HT-29 (cell line): Measurements from ENCODE around the gene PER2. TPM values are rescaled to one million over a fixed set of nuclear protein-coding genes. Genes with fewer than 3 reads are reported as not detected.
"Not testable (repeated sequence)": the region's sequence is repeated elsewhere in the genome, so short reads cannot be mapped to it uniquely, and the experiment has no call there.

Source experiments
- DNase-seq: peaks from one replicate; pipeline ENCODE4 v3.0.0-alpha.2; 2015; ENCODE audit warnings: low spot score
- total RNA-seq: library from RNA; depleted of rRNA; stranded (reverse); fragments of >200 nt; shearing (Covaris generic); gene quantifications from 2 replicates; pipeline ENCODE4 v1.2.3, GENCODE V29; 2014

The PER2 gene
- total RNA-seq, 1 experiment from 2014 or later = 28.3 TPM

DNA sequence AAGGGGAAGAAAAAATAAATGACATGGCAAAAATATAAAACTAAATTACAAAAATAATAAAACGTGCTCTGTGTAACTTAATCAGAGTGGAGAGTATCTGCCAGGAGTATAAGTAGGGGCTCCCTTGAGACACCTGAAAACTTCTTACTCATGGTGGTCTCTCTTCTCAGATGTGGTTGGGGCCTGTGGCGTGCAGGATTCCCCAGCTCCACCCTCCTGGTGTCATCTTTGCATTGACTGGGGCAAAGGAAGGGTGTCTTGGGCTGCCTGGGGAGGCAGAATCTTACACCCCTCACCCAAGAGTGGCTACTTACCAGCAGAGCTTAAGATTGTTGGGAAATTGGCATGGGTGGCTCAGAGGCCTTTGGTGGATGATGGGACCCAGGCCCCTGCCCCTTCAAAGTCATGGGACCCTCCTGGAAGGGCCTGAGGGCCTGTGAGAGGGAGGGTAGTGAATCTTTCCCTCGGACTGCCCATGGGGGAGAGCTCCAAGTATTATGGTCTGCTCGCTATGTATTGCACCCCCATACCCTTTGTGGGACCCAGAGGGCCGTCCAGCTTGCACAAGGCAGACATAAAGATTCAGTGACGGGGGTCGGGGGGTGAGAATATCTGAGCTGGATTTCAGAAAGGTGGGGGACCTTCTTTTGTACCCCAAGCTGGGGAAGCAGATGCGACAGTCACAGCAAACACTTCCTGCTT lies 25.0 kb upstream of the PER2 start:
- no peak for DNase-seq

DNA sequence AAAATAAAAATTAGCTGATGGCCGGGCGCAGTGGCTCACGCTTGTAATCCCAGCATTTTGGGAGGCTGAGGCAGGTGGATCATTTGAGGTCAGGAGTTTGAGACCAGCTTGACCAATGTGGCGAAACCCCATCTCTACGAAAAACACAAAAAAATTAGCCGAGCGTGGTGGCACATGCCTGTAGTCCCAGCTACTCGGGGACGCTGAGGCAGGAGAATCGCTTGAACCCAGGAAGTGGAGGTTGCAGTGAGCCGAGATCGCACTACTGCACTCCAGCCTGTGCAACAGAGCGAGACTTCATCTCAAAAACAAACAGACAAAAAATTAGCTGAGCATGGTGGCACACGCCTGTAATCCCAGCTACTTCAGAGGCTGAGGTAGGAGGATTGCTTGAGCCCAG lies 22.3 kb upstream of the PER2 start:
- DNase-seq = not testable (repeated sequence)

- DNase-seq = no peak
Observed at GRCh38 chr2:238308177-238308576, 19.8 kb upstream of the PER2 start.

- no peak for DNase-seq
Observed at GRCh38 chr2:238306672-238306998, 18.2 kb upstream of the PER2 start.

DNA sequence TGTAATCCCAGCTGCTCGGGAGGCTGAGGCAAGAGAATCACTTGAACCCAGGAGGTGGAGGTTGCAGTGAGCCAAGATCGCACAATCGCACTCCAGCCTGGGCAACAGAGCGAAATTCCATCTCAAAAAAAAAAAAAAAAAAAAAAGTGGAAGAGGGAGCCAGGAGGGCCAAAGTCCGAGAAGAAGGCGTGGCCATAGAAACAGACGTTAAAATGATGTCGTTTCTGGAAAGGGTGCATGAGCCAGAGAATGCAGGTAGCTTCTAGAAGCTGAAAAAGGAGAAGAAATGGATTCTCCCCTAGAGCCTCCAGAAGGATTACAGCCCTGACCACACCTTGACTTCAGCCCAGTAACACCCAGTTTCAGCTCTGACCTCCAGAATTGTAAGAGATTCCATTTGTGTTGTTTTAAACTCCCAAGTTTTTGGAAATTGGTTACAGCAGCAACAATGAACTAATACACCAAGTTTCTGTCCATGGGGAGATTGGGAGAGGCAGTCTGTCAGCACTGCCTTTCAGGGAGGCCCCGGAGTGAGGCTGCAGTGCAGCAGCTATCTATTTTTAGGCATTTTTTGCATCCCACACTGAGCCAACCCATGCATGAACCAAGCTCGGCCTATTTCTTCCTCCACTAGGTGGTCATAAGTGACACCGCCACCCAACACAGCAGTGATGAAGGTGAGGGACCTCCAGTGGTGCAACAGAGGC lies 17.7 kb upstream of the PER2 start:
- no peak for DNase-seq

GRCh38 chr2:238305092-238305862 lies 16.9 kb upstream of the PER2 start:
- DNase-seq = peak; percentile 61

DNA sequence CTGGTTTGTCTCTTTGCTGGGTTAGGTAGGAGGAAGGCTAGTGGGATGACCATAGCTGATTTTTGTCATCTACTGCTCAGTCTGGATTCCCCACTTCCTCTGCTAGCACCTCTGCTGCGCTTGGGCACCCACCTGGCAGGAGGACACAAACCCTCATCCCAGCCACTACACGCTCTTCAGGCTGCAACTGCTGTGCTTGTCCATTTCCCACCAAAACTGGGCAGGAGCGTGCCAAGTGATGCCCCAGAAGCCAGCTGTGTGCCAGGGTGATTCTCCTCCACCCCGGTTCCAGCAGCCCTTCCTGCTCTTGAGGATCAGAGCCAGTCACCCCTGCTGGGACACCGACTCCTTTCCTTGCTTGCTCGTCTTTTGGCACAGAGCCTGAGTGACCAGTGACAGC lies 15.7 kb upstream of the PER2 start:
- DNase-seq = no peak

- DNase-seq = no peak
Observed at GRCh38 chr2:238302751-238303150, 14.3 kb upstream of the PER2 start.

DNA sequence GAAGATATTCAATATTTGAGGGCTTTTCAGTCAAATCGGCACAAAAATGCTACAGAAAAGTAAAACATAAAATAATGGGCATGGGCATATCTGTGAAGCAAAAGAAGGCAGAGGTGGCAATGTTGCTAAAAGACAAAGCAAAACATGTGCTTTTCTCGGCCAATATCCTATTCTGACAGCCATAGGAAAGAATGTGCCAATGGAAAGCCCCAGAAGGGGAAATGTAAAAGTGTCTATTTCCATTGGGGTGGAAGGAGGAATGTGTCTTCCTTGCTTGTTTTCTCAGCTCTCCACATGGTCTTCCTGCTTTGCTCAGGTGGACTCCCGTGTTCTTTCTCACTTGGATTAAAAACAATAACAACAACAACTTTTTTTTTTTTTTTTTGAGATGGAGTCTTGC lies 13.7 kb upstream of the PER2 start:
- DNase-seq = no peak

DNA sequence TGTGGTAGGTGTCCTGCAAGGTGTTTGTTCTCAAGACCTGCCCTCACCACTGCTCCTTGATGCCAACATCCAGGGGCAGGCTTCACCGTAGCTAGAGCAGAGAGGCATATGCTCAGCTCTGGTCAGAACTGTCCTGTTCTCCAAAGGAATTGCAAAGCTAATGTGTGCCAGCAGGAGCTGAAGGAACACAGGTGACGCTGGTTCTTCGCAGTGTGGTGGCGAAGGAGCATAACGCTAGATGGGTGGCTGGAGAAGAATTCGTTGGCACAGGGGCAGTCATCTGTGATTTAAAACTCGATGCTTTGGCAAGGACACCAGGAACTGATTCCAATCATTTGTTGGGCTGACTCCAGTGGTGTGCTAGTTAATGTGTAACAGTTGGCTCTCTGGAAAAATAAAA lies 11.4 kb upstream of the PER2 start:
- DNase-seq = peak; percentile 74

- no peak for DNase-seq
Observed at GRCh38 chr2:238296638-238297457, 8.4 kb upstream of the PER2 start.

GRCh38 chr2:238295144-238296112 lies 7.0 kb upstream of the PER2 start:
- no peak for DNase-seq

DNA sequence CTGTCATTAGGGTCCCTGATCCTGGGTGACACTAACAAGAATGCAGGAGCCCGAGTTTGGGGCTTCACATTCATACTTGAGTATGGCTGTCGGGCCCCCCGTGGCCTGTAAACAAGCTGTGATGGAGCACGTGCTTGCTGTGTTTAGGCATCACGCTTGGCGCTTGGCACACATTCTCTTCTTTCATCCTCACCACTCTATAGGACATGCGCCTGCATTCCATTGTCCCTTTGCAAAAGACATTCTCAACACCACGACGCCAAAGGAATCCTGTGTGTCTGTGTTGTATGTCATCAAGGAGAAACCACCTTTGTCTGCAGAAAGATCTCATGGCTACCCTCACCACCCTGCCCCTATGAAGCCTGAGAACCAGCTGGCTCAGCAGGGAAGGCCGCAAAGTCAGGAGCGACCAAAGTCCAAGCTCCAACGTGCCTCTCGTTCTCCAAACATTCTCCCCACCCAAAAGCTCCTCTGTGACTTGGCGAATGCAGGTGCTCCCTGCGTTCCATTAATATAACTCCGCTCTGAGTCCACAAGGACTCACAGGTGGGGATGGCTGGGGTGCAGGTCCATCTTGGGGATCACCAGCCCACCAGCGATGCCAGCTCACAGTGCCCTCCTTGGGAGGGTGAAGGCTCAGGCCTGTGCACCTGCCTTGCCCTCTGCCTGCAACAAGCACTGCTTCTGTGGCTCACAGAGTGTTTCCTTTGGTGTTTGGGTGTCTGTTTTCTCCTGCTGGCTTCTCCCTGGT lies 6.2 kb upstream of the PER2 start:
- peak; percentile 77 for DNase-seq

GRCh38 chr2:238294046-238294392 lies 5.6 kb upstream of the PER2 start:
- no peak for DNase-seq

- no peak for DNase-seq
Observed at GRCh38 chr2:238291550-238292281, 3.3 kb upstream of the PER2 start.

- peak; percentile 71 for DNase-seq
Observed at GRCh38 chr2:238290715-238291549, 2.5 kb upstream of the PER2 start.

- DNase-seq = peak; percentile 89
Observed at GRCh38 chr2:238290091-238290509, 1.7 kb upstream of the PER2 start.

DNA sequence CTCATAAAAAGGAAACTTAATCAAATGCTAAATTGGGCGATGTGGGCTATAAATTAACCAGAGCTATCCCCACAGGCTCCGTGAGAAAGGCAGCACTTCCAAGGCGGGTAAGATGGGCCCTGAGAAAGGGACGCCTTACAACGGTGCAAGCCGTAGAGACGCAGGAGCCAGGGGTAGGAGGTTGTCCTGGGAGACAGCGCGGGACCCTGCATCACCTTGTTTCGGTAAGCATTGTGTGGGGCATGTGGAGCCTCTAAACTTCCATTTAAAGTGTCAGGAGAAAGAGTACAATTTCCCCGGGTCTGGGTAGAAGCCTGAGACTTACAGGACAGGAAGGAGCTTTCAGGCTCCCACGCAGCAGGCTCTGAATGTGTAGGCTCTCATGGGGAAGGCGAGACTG lies 1.2 kb upstream of the PER2 start:
- DNase-seq = no peak
